Islet precursor cell (in vitro differentiated cells): ENCODE measurements around the gene PGF.

ENCODE experiments used
- DNase-seq: peaks from one replicate; pipeline ENCODE4 v3.0.0-alpha.2; 2018

Gene PGF

GRCh38 chr14:74977901-74978385, 22.5 kb upstream of the PGF start:
- peak; percentile 54 for DNase-seq

GRCh38 chr14:74977164-74977900, 21.9 kb upstream of the PGF start:
- peak; percentile 45 for DNase-seq

GRCh38 chr14:74976264-74977113, 21.1 kb upstream of the PGF start:
- DNase-seq: peak; percentile 46

- DNase-seq: peak; percentile 47
Measured at GRCh38 chr14:74975059-74975810, 19.8 kb upstream of the PGF start.

GRCh38 chr14:74974364-74975058, 19.1 kb upstream of the PGF start:
- DNase-seq: peak; percentile 83

- no peak for DNase-seq
Measured at GRCh38 chr14:74973905-74974363, 18.5 kb upstream of the PGF start.

- DNase-seq: peak; percentile 67
Measured at GRCh38 chr14:74973003-74973653, 17.7 kb upstream of the PGF start.

- no peak for DNase-seq
Measured at GRCh38 chr14:74968811-74969210, 13.4 kb upstream of the PGF start.

- DNase-seq: no peak
Measured at GRCh38 chr14:74965486-74966153, 10.2 kb upstream of the PGF start.

GRCh38 chr14:74964787-74965485, 9.5 kb upstream of the PGF start:
- no peak for DNase-seq

- DNase-seq: no peak
Measured at GRCh38 chr14:74963705-74964271, 8.4 kb upstream of the PGF start.

GRCh38 chr14:74963178-74963704, 7.8 kb upstream of the PGF start:
- DNase-seq: no peak

GRCh38 chr14:74962493-74962892, 7.1 kb upstream of the PGF start:
- no peak for DNase-seq

- DNase-seq: no peak
Measured at GRCh38 chr14:74962046-74962445, 6.6 kb upstream of the PGF start.

- no peak for DNase-seq
Measured at GRCh38 chr14:74961238-74961911, 6.0 kb upstream of the PGF start.

- DNase-seq: no peak
Measured at GRCh38 chr14:74960736-74961135, 5.3 kb upstream of the PGF start.

GRCh38 chr14:74959596-74960180, 4.3 kb upstream of the PGF start:
- no peak for DNase-seq

- peak; percentile 83 for DNase-seq
Measured at GRCh38 chr14:74956280-74957072, 1.1 kb upstream of the PGF start.

GRCh38 chr14:74956027-74956279, 556 bp upstream of the PGF start:
- no peak for DNase-seq
